HUDEP-2 (cell line): Measurements from ENCODE around the gene SDK1.

Experiments
- DNase-seq, 76 experiments: peaks; one replicate each; lab custom pipeline; 2025; ENCODE audit not compliant: unreplicated experiment in 76 of 76; lab: John Stamatoyannopoulos, UW

Gene SDK1

GRCh38 chr7:3994764-3995163, 693.7 kb downstream of the SDK1 start:
- DNase-seq = no peak

GRCh38 chr7:3995187-3995586, 694.1 kb downstream of the SDK1 start:
- no peak for DNase-seq

DNA sequence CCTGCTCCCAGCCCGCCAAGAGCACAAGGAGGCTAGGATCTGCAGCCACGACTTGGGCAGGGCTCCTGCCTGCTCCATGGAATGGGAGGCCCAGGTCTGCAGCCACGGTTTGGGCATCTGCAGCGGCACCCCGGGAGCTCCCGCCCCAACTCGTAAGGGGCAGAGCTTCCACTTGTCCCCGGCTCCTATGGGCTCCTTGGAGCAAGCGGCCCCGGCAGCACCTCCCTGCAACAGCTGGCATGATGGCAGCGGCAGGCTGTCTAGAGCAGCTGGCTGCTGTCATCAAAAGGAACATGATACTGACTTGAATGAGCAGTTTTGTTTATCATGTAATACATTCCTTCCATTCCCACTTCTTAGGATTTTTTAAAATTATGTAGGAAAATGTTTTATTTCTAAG, 697.0 kb downstream of the SDK1 start:
- DNase-seq = no peak

DNA sequence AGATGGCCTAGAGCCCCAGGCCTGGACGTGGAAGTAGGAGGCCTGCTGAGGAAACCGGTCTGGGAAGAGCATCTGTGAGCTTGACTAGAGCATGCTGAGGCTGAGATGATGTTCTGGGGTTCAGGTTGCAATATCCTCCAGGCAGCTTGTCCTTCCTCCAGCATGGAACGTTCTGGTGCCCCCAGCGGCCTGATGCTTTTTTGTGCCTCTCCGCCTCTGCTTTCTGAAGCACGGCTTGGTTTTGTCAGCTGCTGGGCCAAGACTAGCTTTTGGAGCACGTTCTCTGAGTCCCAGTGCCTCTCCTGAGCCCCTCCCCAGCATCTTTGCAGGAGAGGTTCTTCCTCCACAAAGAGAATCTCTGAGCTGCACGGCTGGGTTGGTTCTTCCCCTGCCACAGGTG, 699.1 kb downstream of the SDK1 start:
- DNase-seq = no peak

GRCh38 chr7:4000934-4001333, 699.9 kb downstream of the SDK1 start:
- no peak for DNase-seq

- DNase-seq = no peak
Measured at GRCh38 chr7:4001742-4002141, 700.7 kb downstream of the SDK1 start.

- no peak for DNase-seq
Measured at GRCh38 chr7:4003503-4003902, 702.5 kb downstream of the SDK1 start.

- no peak for DNase-seq
Measured at GRCh38 chr7:4006687-4007086, 705.6 kb downstream of the SDK1 start.

- no peak for DNase-seq
Measured at GRCh38 chr7:4009211-4010060, 708.4 kb downstream of the SDK1 start.

- DNase-seq = no peak
Measured at GRCh38 chr7:4010061-4010605, 709.1 kb downstream of the SDK1 start.

GRCh38 chr7:4010923-4011656, 710.0 kb downstream of the SDK1 start:
- no peak for DNase-seq

DNA sequence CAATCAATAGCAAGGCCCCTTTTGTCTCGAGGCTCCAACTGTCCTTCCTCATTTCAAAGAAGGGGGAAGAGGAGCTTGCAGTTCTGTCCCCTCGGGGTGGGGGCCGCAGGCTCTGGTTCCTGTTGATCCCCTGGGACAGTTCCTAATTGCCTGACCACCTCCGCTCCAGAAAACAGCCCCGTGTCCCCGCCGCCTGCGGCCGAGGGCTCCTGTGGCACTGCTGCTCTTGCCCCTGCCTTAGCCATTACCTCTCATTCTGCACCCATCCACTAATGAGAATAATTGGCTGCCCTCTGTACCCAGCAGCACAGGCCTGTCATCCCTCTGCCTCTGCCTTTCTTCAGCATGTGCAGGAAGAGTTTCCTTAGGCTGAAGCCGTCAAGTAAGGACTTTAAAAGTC, 712.7 kb downstream of the SDK1 start:
- no peak for DNase-seq

DNA sequence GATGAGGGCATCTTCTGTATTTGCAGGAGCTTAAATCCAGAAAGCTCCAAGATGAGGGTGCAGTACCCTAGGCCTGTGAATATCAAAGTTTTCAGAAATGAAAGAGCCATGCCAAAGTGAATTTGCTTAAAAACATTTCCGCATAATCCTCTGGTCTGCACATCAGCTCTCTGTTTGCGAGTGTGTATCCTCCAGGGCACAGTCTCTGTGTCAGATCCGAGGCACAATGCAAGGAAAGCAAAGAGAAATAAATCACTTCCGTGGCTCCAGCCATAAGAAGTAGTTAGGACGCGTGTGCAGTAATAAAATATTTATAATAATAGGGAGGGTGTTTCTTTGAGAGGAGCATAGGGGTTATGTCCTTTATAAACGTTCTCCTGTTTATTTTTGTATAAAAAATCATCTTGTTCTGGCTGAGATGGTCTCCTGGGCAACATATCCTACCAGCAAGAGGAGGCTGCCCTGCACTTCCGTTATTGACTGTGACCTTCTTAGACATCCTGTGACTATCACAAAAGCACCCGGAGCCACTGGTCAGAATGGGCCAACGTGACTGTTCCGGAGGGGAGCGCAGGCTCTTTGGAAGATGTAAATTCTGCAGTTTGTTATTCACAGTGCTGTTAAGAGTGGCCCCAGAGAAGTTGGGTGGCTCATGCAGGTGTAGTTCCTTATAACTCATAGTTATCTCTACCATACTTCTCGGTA, 713.4 kb downstream of the SDK1 start:
- no peak for DNase-seq

DNA sequence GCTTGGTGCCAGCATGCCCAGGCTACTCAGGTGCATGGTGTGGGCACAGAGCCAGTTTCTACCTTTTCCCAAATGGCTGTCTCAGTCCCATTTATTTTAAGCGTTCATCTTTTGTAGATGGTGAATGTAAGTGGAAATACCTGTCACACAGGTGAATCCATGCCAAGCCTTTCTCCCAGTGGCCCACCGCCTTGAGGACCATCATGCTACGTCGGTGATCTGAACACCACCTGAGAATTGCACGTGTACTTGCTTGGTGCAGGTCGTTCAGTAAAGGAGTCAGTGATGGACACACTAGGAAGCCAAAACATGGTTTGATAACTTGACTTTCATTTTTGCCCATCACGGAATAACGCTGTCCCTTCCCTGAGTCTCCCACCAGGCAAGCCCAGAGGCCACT, 714.3 kb downstream of the SDK1 start:
- no peak for DNase-seq

- no peak for DNase-seq
Measured at GRCh38 chr7:4015996-4016395, 714.9 kb downstream of the SDK1 start.

DNA sequence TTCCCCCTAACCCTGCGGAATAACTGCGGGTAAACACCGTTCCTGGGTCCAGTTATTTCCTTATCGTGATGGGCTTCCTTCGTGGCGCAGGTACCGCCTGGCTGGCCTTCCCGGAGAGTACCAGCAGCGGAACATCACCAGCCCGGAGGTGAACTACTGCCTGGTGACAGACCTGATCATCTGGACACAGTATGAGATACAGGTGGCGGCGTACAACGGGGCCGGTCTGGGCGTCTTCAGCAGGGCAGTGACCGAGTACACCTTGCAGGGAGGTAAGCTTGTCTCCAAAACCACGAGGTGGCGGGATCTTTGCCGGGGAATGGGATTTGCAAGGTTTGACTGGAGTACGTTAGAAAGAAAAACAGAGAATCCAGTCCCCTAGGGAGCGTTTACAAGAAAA, 716.0 kb downstream of the SDK1 start:
- DNase-seq = no peak

GRCh38 chr7:4017785-4018184, 716.7 kb downstream of the SDK1 start:
- no peak for DNase-seq

GRCh38 chr7:4018601-4019316, 717.7 kb downstream of the SDK1 start:
- no peak for DNase-seq

DNA sequence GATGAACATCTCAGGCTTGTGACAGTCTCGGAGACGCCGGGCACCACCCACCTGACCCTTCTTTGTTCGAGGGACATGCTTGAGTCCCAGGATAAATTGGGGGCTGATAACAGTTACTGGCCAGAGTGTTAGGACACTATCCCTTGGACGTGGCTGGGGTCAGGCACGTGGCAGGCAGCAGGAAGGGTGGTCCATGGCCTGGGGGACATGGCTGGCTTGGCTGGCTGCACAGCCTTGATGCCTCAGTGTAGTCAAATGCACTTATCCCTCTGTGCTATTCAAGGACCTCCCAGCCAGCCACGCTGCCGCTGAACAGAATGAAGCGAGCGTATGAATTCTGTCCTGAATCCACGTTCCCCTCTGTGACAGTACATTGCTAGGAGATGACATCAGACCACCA, 719.0 kb downstream of the SDK1 start:
- no peak for DNase-seq

GRCh38 chr7:4021413-4021812, 720.4 kb downstream of the SDK1 start:
- no peak for DNase-seq

DNA sequence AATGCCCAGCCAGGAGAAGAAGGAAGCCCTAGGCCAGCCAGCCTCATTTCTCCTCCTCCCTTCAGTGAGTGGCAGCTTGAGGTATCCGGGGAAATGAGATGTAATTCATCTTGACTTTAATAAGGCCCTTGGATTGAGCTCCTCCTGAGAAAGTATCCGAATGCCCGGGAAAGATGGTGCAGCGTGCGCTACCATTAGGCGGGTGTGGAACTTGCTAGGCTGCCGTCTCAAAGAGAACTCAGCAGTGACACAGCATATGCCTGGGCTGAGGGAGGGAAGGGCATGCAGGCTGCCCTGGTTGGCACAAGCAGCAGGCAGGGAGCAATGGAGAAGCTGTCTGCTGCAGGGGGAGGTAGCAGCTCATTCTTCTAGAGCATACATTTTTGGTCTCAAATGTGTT, 721.2 kb downstream of the SDK1 start:
- DNase-seq = no peak
